HL-60 (cell line): Measurements from ENCODE around the gene SCYGR4.

Source experiments
- DNase-seq, 2 experiments: peaks; one replicate each; pipeline ENCODE4 v3.0.0-alpha.2; 2010 to 2020; ENCODE audit warnings: low read depth in 1 of 2, low spot score in 1 of 2
- H3K27ac ChIP-seq: fragments of 250-450 bp; sonication (Bioruptor Pico); replicated peaks from 2 replicates; pipeline ENCODE4 v1.5.1; 2020; ENCODE audit warnings: mild to moderate bottlenecking, moderate library complexity
- H3K27me3 ChIP-seq: fragments of 250-450 bp; sonication (Bioruptor Pico); 2 replicates; pipeline ENCODE4 v1.5.1; 2021; ENCODE audit warnings: mild to moderate bottlenecking, moderate library complexity; ENCODE audit not compliant: insufficient read depth, poor library complexity, severe bottlenecking
- H3K4me3 ChIP-seq: replicated peaks from 2 replicates; pipeline ENCODE4 v1.5.1; 2011; ENCODE audit warnings: mild to moderate bottlenecking, control low read depth, low read length; ENCODE audit not compliant: insufficient read depth
- GABPA ChIP-seq: IDR thresholded peaks from 2 replicates; pipeline ENCODE4 v1.6.1; 2012; ENCODE audit warnings: low read depth
- POLR2AphosphoS5 ChIP-seq: IDR thresholded peaks from 2 replicates; pipeline ENCODE4 v1.6.1; 2012; ENCODE audit warnings: low read depth
- SPI1 ChIP-seq: IDR thresholded peaks from 2 replicates; pipeline ENCODE4 v1.6.1; 2012; ENCODE audit warnings: low read depth, mild to moderate bottlenecking, borderline replicate concordance
- TF ChIP-seq, protein P1 (sequence below): IDR thresholded peaks from 2 replicates; pipeline ENCODE4 v1.6.1; 2012; ENCODE audit warnings: low read depth; ENCODE audit not compliant: insufficient replicate concordance
- TF ChIP-seq, protein P2 (sequence below): IDR thresholded peaks from one replicate; pipeline ENCODE4 v1.5.1; 2011; ENCODE audit warnings: low read length, control low read depth, inconsistent platforms; ENCODE audit not compliant: insufficient read depth

Gene SCYGR4

DNA sequence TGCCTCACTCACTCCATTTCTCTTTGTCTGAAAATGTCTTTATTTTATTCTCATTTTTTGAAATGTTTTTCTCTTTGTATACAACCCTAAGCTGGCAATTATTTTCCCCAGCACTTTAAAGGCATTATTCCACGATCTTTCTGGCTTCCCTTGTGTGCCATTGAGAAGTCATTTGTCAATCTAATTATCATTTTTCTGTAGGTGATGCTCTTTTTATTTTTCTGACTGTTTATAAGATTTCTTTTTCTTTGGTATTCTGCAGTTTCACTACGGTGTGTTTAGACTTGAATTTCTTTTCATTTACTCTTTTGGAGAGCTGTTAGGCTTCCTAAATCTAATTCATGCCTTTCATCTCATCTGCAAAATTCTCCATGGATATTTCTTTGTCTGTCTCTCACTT, 8.1 kb downstream of the SCYGR4 start:
- Histone ChIP-seq H3K27me3 (peaks cover 1% of the 10 kb centered on the region), H3K4me3 (no peak overlapping the region), H3K27ac (no peak overlapping the region)
- no peak for DNase-seq
- TF ChIP-seq POLR2AphosphoS5 (no peak), GABPA (no peak), SPI1 (no peak)
- TF ChIP-seq, protein P1, sequence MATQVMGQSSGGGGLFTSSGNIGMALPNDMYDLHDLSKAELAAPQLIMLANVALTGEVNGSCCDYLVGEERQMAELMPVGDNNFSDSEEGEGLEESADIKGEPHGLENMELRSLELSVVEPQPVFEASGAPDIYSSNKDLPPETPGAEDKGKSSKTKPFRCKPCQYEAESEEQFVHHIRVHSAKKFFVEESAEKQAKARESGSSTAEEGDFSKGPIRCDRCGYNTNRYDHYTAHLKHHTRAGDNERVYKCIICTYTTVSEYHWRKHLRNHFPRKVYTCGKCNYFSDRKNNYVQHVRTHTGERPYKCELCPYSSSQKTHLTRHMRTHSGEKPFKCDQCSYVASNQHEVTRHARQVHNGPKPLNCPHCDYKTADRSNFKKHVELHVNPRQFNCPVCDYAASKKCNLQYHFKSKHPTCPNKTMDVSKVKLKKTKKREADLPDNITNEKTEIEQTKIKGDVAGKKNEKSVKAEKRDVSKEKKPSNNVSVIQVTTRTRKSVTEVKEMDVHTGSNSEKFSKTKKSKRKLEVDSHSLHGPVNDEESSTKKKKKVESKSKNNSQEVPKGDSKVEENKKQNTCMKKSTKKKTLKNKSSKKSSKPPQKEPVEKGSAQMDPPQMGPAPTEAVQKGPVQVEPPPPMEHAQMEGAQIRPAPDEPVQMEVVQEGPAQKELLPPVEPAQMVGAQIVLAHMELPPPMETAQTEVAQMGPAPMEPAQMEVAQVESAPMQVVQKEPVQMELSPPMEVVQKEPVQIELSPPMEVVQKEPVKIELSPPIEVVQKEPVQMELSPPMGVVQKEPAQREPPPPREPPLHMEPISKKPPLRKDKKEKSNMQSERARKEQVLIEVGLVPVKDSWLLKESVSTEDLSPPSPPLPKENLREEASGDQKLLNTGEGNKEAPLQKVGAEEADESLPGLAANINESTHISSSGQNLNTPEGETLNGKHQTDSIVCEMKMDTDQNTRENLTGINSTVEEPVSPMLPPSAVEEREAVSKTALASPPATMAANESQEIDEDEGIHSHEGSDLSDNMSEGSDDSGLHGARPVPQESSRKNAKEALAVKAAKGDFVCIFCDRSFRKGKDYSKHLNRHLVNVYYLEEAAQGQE: no peak
- TF ChIP-seq, protein P2, sequence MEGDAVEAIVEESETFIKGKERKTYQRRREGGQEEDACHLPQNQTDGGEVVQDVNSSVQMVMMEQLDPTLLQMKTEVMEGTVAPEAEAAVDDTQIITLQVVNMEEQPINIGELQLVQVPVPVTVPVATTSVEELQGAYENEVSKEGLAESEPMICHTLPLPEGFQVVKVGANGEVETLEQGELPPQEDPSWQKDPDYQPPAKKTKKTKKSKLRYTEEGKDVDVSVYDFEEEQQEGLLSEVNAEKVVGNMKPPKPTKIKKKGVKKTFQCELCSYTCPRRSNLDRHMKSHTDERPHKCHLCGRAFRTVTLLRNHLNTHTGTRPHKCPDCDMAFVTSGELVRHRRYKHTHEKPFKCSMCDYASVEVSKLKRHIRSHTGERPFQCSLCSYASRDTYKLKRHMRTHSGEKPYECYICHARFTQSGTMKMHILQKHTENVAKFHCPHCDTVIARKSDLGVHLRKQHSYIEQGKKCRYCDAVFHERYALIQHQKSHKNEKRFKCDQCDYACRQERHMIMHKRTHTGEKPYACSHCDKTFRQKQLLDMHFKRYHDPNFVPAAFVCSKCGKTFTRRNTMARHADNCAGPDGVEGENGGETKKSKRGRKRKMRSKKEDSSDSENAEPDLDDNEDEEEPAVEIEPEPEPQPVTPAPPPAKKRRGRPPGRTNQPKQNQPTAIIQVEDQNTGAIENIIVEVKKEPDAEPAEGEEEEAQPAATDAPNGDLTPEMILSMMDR: no peak

DNA sequence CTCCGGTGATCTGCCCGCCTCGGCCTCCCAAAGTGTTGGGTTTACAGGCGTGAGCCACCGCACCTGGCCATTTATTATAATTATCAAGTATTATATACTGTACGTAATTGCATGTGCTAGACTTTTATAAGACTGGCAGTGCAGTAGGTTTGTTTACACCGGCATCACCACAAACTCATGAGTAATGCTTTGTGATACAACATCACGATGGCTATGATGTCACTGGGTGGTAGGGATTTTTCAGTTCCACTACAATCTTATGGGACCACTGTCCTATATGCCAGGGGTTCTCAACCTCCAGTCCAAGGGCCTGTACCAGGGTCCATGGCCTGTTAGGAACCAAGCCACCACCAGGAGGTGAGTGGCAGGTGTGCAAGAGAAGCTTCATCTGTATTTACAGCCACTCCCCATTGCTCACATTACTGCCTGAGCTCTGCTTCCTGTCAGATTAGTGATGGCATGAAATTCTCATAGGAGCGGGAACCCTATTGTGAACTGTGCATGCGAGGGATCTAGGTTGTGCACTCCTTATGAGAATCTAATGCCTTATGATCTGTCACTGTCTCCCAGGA, 9.4 kb downstream of the SCYGR4 start:
- Histone ChIP-seq H3K27me3 (peaks cover 8% of the 10 kb centered on the region), H3K27ac (no peak overlapping the region), H3K4me3 (no peak overlapping the region)
- TF ChIP-seq POLR2AphosphoS5 (no peak), SPI1 (no peak), GABPA (no peak)
- TF ChIP-seq, protein P1: no peak
- TF ChIP-seq, protein P2: no peak
- DNase-seq: no peak

DNA sequence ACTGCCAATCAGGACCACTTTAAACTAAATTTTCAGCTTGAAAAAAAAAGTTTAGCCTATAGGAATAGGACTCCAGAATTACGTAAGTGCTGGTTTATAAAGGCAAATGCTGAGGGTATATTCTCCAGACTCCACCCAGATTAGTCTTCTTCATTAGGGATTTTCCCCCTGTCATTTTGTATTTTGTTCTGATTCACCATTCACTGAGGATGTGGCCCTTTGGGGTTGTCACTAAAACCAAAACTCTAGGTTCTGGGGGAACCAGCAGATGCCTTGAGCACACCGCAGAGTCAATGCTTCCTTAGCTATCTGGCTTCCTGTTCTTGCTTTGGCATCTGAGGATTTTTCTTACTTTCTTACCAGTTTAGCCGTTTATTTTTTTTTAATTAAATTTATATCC, 10.5 kb downstream of the SCYGR4 start:
- DNase-seq: no peak

More for the DNA sequence above, 10.5 kb downstream of the SCYGR4 start:
- no peak overlapping the region for H3K27ac ChIP-seq
- peaks cover 8% of the 10 kb centered on the region for H3K27me3 ChIP-seq
- TF ChIP-seq SPI1 (no peak), POLR2AphosphoS5 (no peak), GABPA (no peak)
- TF ChIP-seq, protein P1: no peak
- TF ChIP-seq, protein P2: no peak
- no peak overlapping the region for H3K4me3 ChIP-seq
